ENCODE data around the gene DPP3.

- TF ChIP-seq POLR2A (IDR thresholded peaks at IDR 0.05) (no peak), CTCF (IDR thresholded peaks at IDR 0.05) (no peak)
Observed at GRCh38 chr11:66476173-66476840, 3.9 kb upstream of the DPP3 start.
